Transverse colon (tissue), 4 donors: ENCODE data around the gene TMED7. TPM values are rescaled to one million over a fixed set of nuclear protein-coding genes. Genes with fewer than 3 reads are reported as not detected.

Experiments used
- DNase-seq: peaks from one replicate; pipeline ENCODE4 v3.0.0-alpha.2; 2019
- H3K27ac ChIP-seq, 4 donors: fragments of 200-600 bp; sonication (generic); 2 replicates each; pipeline ENCODE4 v1.5.1; 2016 to 2018; ENCODE audit warnings: inconsistent platforms in 4 of 4
- H3K27me3 ChIP-seq: fragments of 200-600 bp; sonication (generic); 2 replicates; pipeline ENCODE4 v1.5.1; 2017; ENCODE audit warnings: inconsistent platforms
- H3K36me3 ChIP-seq, 4 donors: fragments of 200-600 bp; sonication (generic); 2 replicates each; pipeline ENCODE4 v1.5.1; 2017 to 2019; ENCODE audit warnings: inconsistent platforms in 4 of 4
- H3K4me1 ChIP-seq, 4 donors: fragments of 200-600 bp; sonication (generic); 2 replicates each; pipeline ENCODE4 v1.5.1; 2017 to 2020; ENCODE audit warnings: inconsistent platforms in 4 of 4
- H3K4me3 ChIP-seq, 4 donors: fragments of 200-600 bp; sonication (generic); 1 replicate in 1 of 4; 2 replicates in 3 of 4; pipeline versions ENCODE4 v1.5.1 to v1.6.1; 2017 to 2019; ENCODE audit warnings: inconsistent platforms in 4 of 4
- H3K9me3 ChIP-seq, 2 donors: fragments of 200-600 bp; sonication (generic); 2 replicates each; pipeline ENCODE4 v1.5.1; 2017 to 2019; ENCODE audit warnings: inconsistent platforms in 2 of 2
- CTCF ChIP-seq, 5 experiments: fragments of 200-600 bp in 3 of 5; fragments of 450-650 bp in 2 of 5; sonication (generic) in 3 of 5; IDR thresholded peaks; 1 replicate in 2 of 5; 2 replicates in 3 of 5; pipeline ENCODE4 v1.5.1; 2016 to 2017; ENCODE audit warnings: antibody characterized with exemption in 5 of 5, inconsistent platforms in 3 of 5, mild to moderate bottlenecking in 2 of 5, moderate library complexity in 1 of 5
- EP300 ChIP-seq: sonication (generic); formaldehyde crosslinking; IDR thresholded peaks from one replicate; pipeline ENCODE4 v1.6.1; 2017; ENCODE audit warnings: antibody characterized with exemption, low read depth
- POLR2A ChIP-seq: fragments of 450-650 bp; IDR thresholded peaks from one replicate; pipeline ENCODE4 v1.6.1; 2016; ENCODE audit warnings: antibody characterized with exemption, mild to moderate bottlenecking, moderate library complexity
- POLR2AphosphoS5 ChIP-seq, 3 donors: sonication (generic); formaldehyde crosslinking; IDR thresholded peaks; one replicate each; pipeline ENCODE4 v1.6.1; 2016; ENCODE audit warnings: antibody characterized with exemption in 3 of 3
- WGBS, 2 donors: methylation state at CpG; one replicate each; pipeline ENCODE4 v1.1.5; 2018; ENCODE audit warnings: low coverage in 1 of 2; 5-methylcytosine and 5-hydroxymethylcytosine counted together
- in situ Hi-C, 4 donors: fragments of 200-750 bp; cut with MboI; loops; one replicate each; pipeline versions ENCODE4 v1.15.0 to v1.15.1; 2017; ENCODE audit warnings: low sequenced_read_pairs in 3 of 4, low pct_ligation_motif_present in 1 of 4, low pct_unique_long_range_greater_than_20kb in 1 of 4
- intact Hi-C: fragments of 100-400 bp; cut with DNase I; formaldehyde crosslinking; loops from one replicate; pipeline ENCODE4 v1.15.1; 2023; ENCODE audit warnings: low total_unique reads
- total RNA-seq, 4 donors: library from RNA; depleted of rRNA; stranded (reverse); fragments of >200 nt; gene quantifications; one replicate each; pipeline ENCODE4 v1.1.0, GENCODE V29; 2016

TMED7 gene
- total RNA-seq, 4 donors from 2014 or later, result 29.9 to 122 (median 98.2) TPM

GRCh38 chr5:115644046-115644445 is 18.2 kb upstream of the TMED7 start:
- no peak for DNase-seq
- Histone ChIP-seq H3K4me1 (no peaks in the 10 kb centered on the region), H3K27ac (no peak overlapping the region), H3K4me3 (no peak overlapping the region), H3K9me3 (no peaks in the 10 kb centered on the region), H3K27me3 (peaks cover 17% of the 10 kb centered on the region), H3K36me3 (no peaks in the 10 kb centered on the region)
- TF ChIP-seq POLR2A (no peak), CTCF (IDR thresholded peaks at IDR 0.05) (no peak)
- intact Hi-C loops, result no loop called here
- WGBS, 2 donors, result 84 to 88% methylated on average over 2 of the region's 2 CpGs
- in situ Hi-C loops, result no loop called here

DNA sequence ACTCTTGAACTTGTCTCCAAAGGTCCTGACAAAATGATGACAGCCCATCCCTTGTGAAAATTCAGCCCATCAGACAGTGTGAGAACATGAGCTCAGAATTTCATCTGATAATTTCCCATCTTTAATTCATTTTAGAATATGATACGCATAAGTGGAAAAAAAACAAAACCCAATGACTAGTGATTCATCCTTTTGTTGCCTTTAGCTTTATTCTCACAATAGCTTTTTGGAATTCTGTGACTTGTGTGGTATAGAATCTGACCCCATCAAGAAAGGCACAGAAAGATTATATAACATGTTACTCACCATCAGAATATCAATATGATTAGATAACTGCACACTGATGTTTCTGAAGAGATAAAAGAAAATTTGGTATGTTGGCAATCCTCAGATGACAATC is 16.1 kb upstream of the TMED7 start:
- H3K9me3 ChIP-seq, result no peaks in the 10 kb centered on the region
- H3K4me3 ChIP-seq, result no peak overlapping the region
- H3K4me1 ChIP-seq, result no peaks in the 10 kb centered on the region
- in situ Hi-C loops, result no loop called here
- no peak overlapping the region for H3K27ac ChIP-seq
- H3K36me3 ChIP-seq, result no peaks in the 10 kb centered on the region
- 89% methylated on average over 1 of the region's 1 CpG for WGBS, 2 donors
- H3K27me3 ChIP-seq, result peaks cover 17% of the 10 kb centered on the region
- intact Hi-C loops, result no loop called here
- DNase-seq, result no peak
- no peak for TF ChIP-seq POLR2A
- TF ChIP-seq CTCF (IDR thresholded peaks at IDR 0.05), result no peak
- TF ChIP-seq EP300, result no peak

- 75% methylated on average over 2 of the region's 2 CpGs; no CpG with 5 or more reads in 1 of the 2 donors for WGBS, 2 donors
- Histone ChIP-seq H3K27ac (no peak overlapping the region), H3K4me3 (no peak overlapping the region), H3K27me3 (peaks cover 10% of the 10 kb centered on the region), H3K9me3 (no peaks in the 10 kb centered on the region), H3K4me1 (no peaks in the 10 kb centered on the region), H3K36me3 (no peaks in the 10 kb centered on the region)
- in situ Hi-C loops (no loop called here), intact Hi-C loops (no loop called here)
- no peak for TF ChIP-seq EP300
- no peak for TF ChIP-seq POLR2A
- TF ChIP-seq POLR2AphosphoS5 (IDR thresholded peaks at IDR 0.05), result no peak
- no peak for TF ChIP-seq CTCF (IDR thresholded peaks at IDR 0.05)
- no peak for DNase-seq
Measured at GRCh38 chr5:115640274-115640673, 14.4 kb upstream of the TMED7 start.

DNA sequence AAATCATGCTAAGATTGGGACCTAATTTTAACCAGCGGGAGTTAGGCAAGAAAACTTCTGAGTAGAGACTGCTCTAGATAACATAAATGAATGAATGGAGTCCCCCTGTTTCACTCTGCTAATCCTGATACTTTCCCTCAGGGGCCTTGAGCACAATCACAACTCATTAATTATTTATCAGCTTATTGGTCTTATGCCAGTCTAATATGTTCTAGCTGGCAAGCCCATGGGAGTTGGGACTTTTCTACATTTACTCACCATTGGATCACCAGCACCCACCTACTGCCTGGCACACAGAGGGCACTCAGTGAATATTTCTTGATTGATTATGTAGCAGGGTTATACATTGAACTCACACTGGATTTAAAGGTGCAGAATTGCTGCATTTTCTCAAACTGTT is 13.5 kb upstream of the TMED7 start:
- 85 to 100% methylated on average over 1 of the region's 1 CpG for WGBS, 2 donors
- Histone ChIP-seq H3K27me3 (peaks cover 4% of the 10 kb centered on the region), H3K4me3 (no peak overlapping the region), H3K4me1 (peaks cover 0 to 3% (median under 1%) of the 10 kb centered on the region in 4 donors), H3K9me3 (no peaks in the 10 kb centered on the region), H3K36me3 (no peaks in the 10 kb centered on the region), H3K27ac (no peak overlapping the region)
- in situ Hi-C loops, result no loop called here
- intact Hi-C loops, result no loop called here
- TF ChIP-seq POLR2A (no peak), CTCF (IDR thresholded peaks at IDR 0.05) (no peak), EP300 (no peak)
- DNase-seq, result no peak
